Activated naive CD8-positive, alpha-beta T cell (primary cell): Measurements from ENCODE around the gene RBBP5.

Experiments used
- H3K27ac Mint-ChIP-seq: one replicate; pipeline ENCODE4 v1.8.0; 2021; ENCODE audit warnings: mixed read lengths
- H3K27me3 Mint-ChIP-seq: one replicate; pipeline ENCODE4 v1.8.0; 2021; ENCODE audit warnings: mixed read lengths
- H3K36me3 Mint-ChIP-seq: one replicate; pipeline ENCODE4 v1.8.0; 2021; ENCODE audit warnings: mixed read lengths
- H3K4me1 Mint-ChIP-seq: one replicate; pipeline ENCODE4 v1.8.0; 2021; ENCODE audit warnings: low read depth, mixed read lengths
- H3K4me3 Mint-ChIP-seq: one replicate; pipeline ENCODE4 v1.8.0; 2021; ENCODE audit warnings: mild to moderate bottlenecking, mixed read lengths
- H3K9me3 Mint-ChIP-seq: one replicate; pipeline ENCODE4 v1.8.0; 2021; ENCODE audit warnings: low read depth, mixed read lengths

Gene RBBP5

DNA sequence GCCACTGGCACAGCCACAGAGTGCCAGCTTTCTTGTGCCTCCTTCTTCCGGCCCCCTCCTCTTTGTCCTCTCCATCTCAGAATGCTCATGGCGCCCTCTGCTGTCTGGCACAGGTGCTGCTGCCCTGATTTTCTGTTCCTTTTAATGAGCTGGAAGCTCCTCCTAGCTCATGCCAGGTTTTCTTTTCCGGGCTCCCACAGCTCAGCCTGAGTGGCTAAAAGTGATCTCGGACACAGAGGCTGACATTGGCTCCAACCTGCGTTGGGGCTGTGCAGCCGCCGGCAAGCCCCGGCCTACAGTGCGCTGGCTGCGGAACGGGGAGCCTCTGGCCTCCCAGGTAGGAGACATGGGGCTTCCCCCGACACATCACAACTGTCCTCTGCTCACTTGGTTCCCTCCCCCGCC, 60.1 kb downstream of the RBBP5 start:
- Mint-ChIP-seq H3K27ac (no peak overlapping the region), H3K4me3 (no peak overlapping the region), H3K36me3 (no peaks in the 10 kb centered on the region), H3K4me1 (no peaks in the 10 kb centered on the region), H3K9me3 (no peaks in the 10 kb centered on the region), H3K27me3 (no peaks in the 10 kb centered on the region)

DNA sequence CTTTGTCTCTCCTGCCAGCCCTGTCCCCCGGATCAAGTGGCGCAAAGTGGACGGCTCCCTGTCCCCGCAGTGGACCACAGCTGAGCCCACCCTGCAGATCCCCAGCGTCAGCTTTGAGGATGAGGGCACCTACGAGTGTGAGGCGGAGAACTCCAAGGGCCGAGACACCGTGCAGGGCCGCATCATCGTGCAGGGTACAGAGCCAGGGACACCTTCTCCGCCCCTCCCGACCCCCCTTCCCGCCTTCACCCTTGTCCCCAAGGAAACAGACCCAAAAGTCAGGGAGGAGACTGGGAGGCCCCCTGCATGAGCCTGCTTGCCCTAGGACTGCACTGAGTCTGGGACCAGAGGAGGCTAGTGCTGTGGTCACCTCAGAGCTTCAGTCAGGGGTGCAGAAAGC, 60.6 kb downstream of the RBBP5 start:
- H3K36me3 Mint-ChIP-seq: no peaks in the 10 kb centered on the region
- no peak overlapping the region for H3K4me3 Mint-ChIP-seq
- no peaks in the 10 kb centered on the region for H3K9me3 Mint-ChIP-seq
- H3K4me1 Mint-ChIP-seq: no peaks in the 10 kb centered on the region
- H3K27ac Mint-ChIP-seq: no peak overlapping the region
- no peaks in the 10 kb centered on the region for H3K27me3 Mint-ChIP-seq

DNA sequence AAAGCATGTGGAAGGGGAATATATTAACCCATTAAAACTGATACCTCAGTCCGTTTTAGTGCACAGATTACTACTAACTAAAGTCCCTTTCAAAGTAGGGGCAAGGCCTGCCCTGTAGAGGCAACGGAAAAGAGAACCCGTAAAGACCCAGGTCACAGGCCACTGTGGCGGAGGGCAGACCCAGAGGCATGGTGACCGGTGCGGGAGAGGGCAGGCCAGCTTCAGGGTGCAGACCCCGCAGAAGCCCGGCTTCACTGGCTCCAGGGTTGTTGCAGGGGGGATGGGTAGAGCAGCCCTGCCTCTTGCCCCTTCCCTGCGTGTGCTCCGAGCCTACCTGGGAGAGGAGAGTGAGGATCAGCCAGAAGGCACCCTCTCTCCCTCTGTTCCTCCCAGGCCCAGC, 61.0 kb downstream of the RBBP5 start:
- Mint-ChIP-seq H3K4me1 (no peaks in the 10 kb centered on the region), H3K27me3 (no peaks in the 10 kb centered on the region), H3K4me3 (no peak overlapping the region), H3K9me3 (no peaks in the 10 kb centered on the region), H3K36me3 (no peaks in the 10 kb centered on the region), H3K27ac (no peak overlapping the region)

DNA sequence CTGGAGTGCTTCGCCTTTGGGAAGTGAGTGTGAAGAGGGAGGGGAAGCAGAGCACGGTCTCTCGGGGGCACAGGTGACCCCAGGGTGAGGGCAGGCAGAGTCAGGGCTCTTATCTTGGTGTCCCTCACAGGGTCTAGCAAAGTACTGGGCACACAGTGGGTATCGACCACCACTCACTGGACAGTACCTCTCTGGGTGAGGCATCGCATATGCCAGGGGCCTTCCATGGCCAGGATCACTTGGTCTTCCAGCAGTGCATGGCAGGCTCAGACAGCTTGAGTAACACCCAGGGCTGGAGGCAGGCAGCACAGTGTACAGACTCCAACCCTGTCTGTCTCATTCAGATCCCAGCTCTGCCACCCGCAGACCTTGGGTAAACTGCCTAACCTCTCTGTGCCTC, 62.1 kb downstream of the RBBP5 start:
- no peak overlapping the region for H3K27ac Mint-ChIP-seq

DNA sequence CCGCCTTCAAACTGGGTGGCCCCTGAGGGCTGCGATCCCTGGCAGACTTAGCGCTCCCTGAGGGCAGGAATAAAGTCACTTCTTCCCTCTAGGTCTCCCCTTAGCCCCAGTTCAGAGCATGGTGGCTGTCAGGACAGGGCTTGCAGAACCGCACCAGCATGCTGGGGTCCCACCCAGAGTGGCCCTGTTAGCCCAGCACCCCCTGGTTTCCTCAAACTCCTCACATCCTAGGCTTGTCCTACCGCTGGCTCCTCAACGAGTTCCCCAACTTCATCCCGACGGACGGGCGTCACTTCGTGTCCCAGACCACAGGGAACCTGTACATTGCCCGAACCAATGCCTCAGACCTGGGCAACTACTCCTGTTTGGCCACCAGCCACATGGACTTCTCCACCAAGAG, 62.9 kb downstream of the RBBP5 start:
- Mint-ChIP-seq H3K4me3 (no peak overlapping the region), H3K27ac (no peak overlapping the region), H3K4me1 (no peaks in the 10 kb centered on the region), H3K36me3 (no peaks in the 10 kb centered on the region), H3K9me3 (no peaks in the 10 kb centered on the region), H3K27me3 (no peaks in the 10 kb centered on the region)

More for the DNA sequence above, 62.1 kb downstream of the RBBP5 start:
- H3K4me3 Mint-ChIP-seq: no peak overlapping the region
- H3K27me3 Mint-ChIP-seq: no peaks in the 10 kb centered on the region
- H3K4me1 Mint-ChIP-seq: no peaks in the 10 kb centered on the region
- no peaks in the 10 kb centered on the region for H3K36me3 Mint-ChIP-seq
- H3K9me3 Mint-ChIP-seq: no peaks in the 10 kb centered on the region

DNA sequence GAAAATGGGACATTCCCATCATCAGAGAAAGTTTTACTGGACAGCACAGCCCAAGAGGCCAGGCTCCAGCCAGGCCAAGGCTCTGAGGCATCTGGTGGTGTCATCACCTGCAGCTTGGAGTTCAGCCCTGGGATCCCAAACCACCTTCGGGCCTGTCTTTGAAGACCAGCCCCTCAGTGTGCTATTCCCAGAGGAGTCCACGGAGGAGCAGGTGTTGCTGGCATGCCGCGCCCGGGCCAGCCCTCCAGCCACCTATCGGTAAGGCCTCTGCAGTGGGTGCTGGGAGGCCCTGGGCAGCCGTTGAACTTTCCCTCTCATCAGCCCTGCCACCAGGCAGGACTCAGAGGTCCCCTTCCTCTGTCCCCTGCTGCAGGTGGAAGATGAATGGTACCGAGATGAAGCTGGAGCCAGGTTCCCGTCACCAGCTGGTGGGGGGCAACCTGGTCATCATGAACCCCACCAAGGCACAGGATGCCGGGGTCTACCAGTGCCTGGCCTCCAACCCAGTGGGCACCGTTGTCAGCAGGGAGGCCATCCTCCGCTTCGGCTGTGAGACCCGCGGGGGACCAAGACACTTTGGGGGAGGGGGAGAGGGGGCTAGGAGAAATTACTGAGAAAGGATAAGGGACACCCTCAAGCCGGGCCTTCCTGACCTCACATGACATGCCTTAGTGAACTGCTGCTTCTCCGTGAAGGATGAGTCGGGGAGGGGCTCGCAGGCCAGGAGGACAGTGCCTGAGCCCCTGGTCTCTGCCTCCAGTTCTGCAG, 63.8 kb downstream of the RBBP5 start:
- Mint-ChIP-seq H3K9me3 (no peaks in the 10 kb centered on the region), H3K4me1 (no peaks in the 10 kb centered on the region)

DNA sequence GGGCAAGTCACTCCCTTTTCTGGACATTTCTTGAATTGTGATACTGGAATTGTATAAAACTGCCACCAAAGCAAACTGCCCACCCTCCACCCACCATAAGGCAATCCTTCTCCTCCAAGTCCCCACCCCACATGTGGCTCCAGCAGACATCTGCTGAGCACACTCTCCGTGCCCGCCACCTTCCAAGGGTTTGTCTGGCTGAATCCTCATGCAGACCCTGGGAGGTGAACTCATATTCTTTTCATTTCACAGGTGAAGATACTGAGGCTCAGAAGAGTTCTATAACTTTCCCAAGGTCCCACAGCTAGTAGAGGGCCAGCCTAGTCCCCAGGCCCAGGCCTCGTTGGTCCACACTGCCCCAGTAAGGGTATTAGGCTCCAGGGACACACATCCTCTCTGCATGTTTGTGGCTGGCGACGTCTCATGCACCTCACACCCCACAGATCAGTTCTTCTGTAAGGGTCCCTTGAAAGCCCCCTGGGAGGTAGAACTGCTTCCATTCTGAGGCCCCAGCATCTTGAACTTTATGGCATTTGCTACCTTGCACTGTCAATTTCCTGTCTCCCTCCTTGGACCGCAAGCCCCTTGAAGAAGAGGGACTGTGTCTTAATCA, 64.7 kb downstream of the RBBP5 start:
- Mint-ChIP-seq H3K27me3 (no peaks in the 10 kb centered on the region), H3K4me1 (no peaks in the 10 kb centered on the region), H3K27ac (no peak overlapping the region), H3K4me3 (no peak overlapping the region), H3K36me3 (no peaks in the 10 kb centered on the region), H3K9me3 (no peaks in the 10 kb centered on the region)

More for the DNA sequence above, 63.8 kb downstream of the RBBP5 start:
- H3K36me3 Mint-ChIP-seq: no peaks in the 10 kb centered on the region
- no peak overlapping the region for H3K27ac Mint-ChIP-seq
- H3K4me3 Mint-ChIP-seq: no peak overlapping the region
- no peaks in the 10 kb centered on the region for H3K27me3 Mint-ChIP-seq

DNA sequence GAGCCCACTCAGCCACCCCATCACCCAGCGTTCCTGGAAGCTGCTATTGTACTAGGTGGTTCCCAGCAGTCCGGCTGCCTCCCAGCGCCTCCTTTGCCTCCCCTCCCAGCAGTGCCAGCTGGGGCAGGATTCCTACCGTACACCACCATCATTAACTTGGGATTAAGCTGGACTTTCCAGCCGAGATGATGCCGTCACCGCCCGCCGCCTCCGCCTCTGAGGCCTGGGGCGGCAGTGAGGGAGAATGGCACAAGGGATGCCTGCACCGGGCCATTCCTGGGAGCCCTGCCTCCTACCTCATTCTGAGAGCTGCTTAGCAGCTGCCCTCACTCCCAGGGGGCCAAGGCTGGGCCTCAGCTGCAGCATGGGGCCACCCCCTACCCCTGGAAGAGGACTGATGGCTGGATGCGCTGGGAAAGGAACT, 65.6 kb downstream of the RBBP5 start:
- H3K36me3 Mint-ChIP-seq: no peaks in the 10 kb centered on the region
- no peak overlapping the region for H3K4me3 Mint-ChIP-seq
- no peaks in the 10 kb centered on the region for H3K4me1 Mint-ChIP-seq
- no peaks in the 10 kb centered on the region for H3K9me3 Mint-ChIP-seq
- no peak overlapping the region for H3K27ac Mint-ChIP-seq
- H3K27me3 Mint-ChIP-seq: no peaks in the 10 kb centered on the region

DNA sequence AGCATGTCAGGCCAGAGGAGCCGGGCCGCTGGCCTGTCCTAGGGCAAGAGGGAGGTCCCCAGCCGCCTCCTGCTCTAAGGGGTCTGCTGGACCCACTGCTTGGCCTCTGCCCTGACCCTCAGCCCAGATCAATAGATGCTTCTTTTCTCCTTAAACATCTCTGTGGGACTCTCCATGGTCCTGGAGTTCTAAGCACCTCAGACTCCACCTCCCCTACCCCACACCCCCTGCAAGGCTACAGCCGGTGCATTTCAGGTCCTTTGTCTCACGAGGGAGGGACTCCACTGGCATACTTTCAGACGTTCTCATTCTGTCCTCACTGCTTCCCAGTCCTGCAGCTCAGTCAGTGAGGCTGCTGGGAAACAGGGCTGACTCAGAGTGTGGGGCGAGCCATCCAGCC, 67.8 kb downstream of the RBBP5 start:
- Mint-ChIP-seq H3K9me3 (no peaks in the 10 kb centered on the region), H3K4me1 (no peaks in the 10 kb centered on the region), H3K27ac (no peak overlapping the region), H3K27me3 (no peaks in the 10 kb centered on the region), H3K36me3 (no peaks in the 10 kb centered on the region), H3K4me3 (no peak overlapping the region)

DNA sequence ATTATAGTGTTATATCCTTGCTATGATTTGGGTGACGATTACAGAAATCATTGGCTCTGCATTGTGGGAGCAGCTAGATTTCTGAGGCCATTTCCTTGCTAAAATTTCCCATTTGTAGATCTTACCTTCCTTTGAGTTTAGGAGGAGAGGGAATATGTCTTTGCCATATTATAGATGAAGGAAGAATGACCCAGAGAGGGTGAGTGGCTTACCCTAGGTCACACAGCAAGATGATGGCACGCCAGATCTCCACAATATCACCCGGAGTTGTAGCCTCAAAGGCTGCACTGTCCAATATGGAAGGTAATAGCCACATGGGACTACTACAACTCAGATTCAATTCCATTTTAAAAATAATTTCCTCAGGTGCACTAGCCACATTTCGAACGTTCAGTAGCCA, 68.5 kb downstream of the RBBP5 start:
- H3K36me3 Mint-ChIP-seq: no peaks in the 10 kb centered on the region
- H3K27ac Mint-ChIP-seq: no peak overlapping the region
- no peaks in the 10 kb centered on the region for H3K27me3 Mint-ChIP-seq
- no peaks in the 10 kb centered on the region for H3K4me1 Mint-ChIP-seq
- H3K4me3 Mint-ChIP-seq: no peak overlapping the region
- no peaks in the 10 kb centered on the region for H3K9me3 Mint-ChIP-seq

DNA sequence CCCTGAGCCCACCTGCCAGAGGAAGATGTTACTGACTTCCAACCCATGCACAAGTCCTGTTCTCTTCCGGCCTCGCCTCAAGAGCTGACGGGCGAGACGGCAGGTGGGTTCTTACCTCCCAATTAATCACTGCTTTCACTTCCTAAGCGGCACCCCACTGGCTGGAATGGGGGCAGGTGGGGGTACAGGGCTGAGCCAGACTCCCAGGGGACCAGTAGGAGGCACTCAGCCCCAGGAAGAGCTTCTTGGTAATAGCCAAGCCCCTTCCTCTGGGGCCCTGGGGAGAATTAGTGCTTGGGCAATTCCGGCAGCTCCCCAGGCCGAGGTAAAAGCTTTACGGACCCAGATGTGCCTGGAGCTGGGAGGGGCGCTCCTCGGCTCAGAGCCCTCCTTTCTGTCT, 69.1 kb downstream of the RBBP5 start:
- H3K9me3 Mint-ChIP-seq: no peaks in the 10 kb centered on the region
- H3K4me1 Mint-ChIP-seq: no peaks in the 10 kb centered on the region
- no peak overlapping the region for H3K27ac Mint-ChIP-seq
- H3K4me3 Mint-ChIP-seq: no peak overlapping the region
- H3K36me3 Mint-ChIP-seq: no peaks in the 10 kb centered on the region
- H3K27me3 Mint-ChIP-seq: no peaks in the 10 kb centered on the region

DNA sequence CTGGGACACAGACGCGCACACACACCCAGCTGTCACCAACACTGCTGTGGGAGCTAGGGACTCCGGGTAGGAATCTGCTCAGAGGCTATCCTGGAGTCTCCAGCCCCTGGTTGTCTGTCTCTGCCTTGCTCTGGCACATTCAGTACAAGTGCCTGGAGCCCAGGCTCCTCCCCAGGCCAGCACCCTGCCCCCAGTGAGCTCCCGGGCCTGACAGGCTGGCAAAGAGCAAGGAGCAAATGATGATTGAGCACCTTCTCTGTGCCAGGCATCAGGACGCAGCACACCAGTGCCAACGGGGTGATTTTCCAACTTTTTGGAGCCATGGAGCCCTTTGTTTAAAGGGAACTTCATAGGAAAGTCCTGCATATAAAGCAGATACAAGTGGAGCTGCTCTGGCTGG, 72.3 kb downstream of the RBBP5 start:
- peaks cover 5% of the 10 kb centered on the region for H3K27me3 Mint-ChIP-seq
- H3K27ac Mint-ChIP-seq: no peak overlapping the region
- H3K36me3 Mint-ChIP-seq: no peaks in the 10 kb centered on the region
- H3K4me1 Mint-ChIP-seq: no peaks in the 10 kb centered on the region
- no peak overlapping the region for H3K4me3 Mint-ChIP-seq
- H3K9me3 Mint-ChIP-seq: no peaks in the 10 kb centered on the region

DNA sequence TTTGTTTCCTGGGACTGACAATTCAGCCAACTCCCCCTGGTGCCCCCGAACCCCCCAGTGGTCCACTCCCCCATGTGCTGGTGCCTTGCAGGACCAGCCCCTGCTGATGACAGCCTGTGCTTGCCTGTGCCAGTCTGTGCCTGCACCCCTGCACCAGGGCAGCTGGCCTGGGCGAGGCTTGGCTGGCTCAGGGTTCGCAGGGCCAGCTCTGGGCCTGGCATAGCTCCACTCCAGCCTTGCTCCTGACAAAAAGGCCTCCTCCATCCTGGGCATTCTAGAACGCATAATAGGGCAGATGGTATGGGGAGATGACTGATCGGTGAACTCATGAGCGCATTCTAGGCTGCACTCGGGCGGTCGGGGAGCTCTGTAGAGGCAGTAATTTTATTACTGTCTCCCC, 73.4 kb downstream of the RBBP5 start:
- H3K27ac Mint-ChIP-seq: no peak overlapping the region
- no peaks in the 10 kb centered on the region for H3K36me3 Mint-ChIP-seq
- H3K9me3 Mint-ChIP-seq: no peaks in the 10 kb centered on the region
- no peaks in the 10 kb centered on the region for H3K4me1 Mint-ChIP-seq
- H3K27me3 Mint-ChIP-seq: peaks cover 5% of the 10 kb centered on the region
- H3K4me3 Mint-ChIP-seq: no peak overlapping the region

DNA sequence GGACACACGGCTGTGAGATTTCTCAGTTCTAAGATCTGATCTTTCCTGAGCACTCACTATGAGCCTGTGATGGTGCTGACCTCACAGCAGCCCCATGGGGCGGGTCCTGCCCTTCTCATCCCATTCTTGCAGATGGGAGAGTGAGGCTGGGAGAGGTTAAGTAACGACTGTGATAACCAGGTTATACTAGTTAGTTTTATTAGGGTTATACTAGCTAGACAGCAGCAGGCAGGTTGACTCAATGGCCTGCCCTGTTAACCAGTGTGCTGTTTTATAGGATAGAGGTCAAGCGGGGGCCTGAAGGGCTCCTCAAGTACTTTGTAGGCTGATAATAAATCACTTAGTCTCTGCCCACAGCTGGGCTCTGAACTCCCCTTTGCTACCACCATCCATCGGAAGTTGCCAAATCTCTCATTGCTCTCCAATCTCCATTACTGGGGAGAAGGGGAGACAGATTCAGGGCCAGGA, 74.0 kb downstream of the RBBP5 start:
- Mint-ChIP-seq H3K9me3 (no peaks in the 10 kb centered on the region), H3K27me3 (peaks cover 5% of the 10 kb centered on the region), H3K27ac (no peak overlapping the region), H3K4me3 (no peak overlapping the region), H3K36me3 (no peaks in the 10 kb centered on the region), H3K4me1 (no peaks in the 10 kb centered on the region)

DNA sequence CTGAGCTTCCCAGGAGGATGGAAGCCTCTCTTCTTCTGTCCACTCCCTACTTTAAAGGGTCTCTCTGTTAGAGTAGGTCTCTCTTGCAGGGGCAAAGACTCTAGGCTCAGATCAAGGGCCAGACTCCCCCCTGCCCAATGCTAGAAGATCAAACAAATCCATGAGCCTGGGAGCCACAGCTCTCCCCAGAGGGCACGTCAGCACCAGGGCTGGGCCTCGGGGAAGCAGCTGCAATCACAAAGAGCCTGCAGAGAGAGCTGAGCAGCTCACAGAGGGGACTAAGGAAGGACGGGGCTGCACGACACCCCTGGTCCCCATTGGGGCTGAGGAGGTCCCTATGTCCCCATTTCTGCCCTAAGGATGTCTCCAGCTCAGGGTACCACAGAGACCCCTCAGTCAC, 74.9 kb downstream of the RBBP5 start:
- Mint-ChIP-seq H3K4me3 (no peak overlapping the region), H3K4me1 (no peaks in the 10 kb centered on the region), H3K27me3 (peaks cover 5% of the 10 kb centered on the region), H3K9me3 (no peaks in the 10 kb centered on the region), H3K27ac (no peak overlapping the region), H3K36me3 (no peaks in the 10 kb centered on the region)

DNA sequence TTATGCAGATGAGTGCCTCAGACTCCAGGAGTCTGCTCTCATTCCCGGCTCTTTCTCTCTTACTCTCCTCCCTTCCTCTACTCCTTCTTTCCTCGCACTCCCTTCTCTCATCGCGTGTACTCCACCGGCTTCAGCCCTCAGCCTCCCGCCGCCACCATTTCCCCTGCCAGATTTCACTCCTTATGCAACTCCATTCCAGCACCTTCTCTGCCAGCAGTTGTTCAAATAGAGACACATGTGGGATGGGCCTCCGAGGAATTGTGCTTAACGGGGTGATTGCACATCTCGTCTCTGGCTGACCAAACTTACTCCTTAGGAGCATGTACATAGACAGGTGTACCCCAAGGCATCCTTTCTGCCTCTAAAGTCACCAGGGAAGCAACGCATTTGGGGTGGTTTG, 76.6 kb downstream of the RBBP5 start:
- H3K4me3 Mint-ChIP-seq: no peak overlapping the region
- H3K27ac Mint-ChIP-seq: no peak overlapping the region
- no peaks in the 10 kb centered on the region for H3K36me3 Mint-ChIP-seq
- no peaks in the 10 kb centered on the region for H3K4me1 Mint-ChIP-seq
- no peaks in the 10 kb centered on the region for H3K9me3 Mint-ChIP-seq
- peaks cover 5% of the 10 kb centered on the region for H3K27me3 Mint-ChIP-seq
